Measurements from ENCODE around the gene CLRN2. TPM values are rescaled to one million over a fixed set of nuclear protein-coding genes. Genes with fewer than 3 reads are reported as not detected.

The CLRN2 gene
- total RNA-seq, 2 experiments from 2014 or later = not detected

DNA sequence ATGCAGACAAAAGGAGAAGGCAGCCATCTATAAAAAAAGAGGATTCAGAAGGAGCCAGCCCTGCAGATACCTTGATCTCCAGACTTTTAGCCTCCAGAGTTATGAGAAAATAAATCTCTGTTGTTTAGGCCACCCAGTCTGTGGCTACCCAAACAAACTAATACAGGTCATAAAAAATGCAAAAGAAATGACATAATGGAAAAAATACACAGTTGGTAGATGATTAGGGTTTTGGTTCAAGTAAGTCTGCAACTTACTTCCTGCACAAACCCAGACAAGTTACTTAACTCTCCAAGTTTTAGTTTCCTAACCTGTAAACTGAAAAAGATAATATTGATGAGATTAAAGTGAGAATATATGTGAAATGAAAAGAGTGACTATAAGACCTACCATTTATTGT lies 14.4 kb upstream of the CLRN2 start:
- Histone ChIP-seq H3K79me2 (ENCODE audit: insufficient read depth, low read depth, low read length) (no peaks in the 10 kb centered on the region), H2AFZ (ENCODE audit: low read length) (no peak overlapping the region), H3K4me2 (ENCODE audit: low read length) (no peak overlapping the region), H4K20me1 (ENCODE audit: insufficient read depth, low read length) (no peaks in the 10 kb centered on the region), H3K27ac (ENCODE audit: low read depth, low read length, poor library complexity, severe bottlenecking) (no peak overlapping the region), H3K9me2 (ENCODE audit: insufficient read depth, low read length) (no peaks in the 10 kb centered on the region), H3K4me1 (ENCODE audit: insufficient read depth, low read length, poor library complexity, severe bottlenecking) (no peaks in the 10 kb centered on the region), H3K4me3 (ENCODE audit: low read depth, low read length, poor library complexity, severe bottlenecking) (no peak overlapping the region), H3K9me3 (ENCODE audit: low read length) (no peaks in the 10 kb centered on the region), H3K36me3 (ENCODE audit: insufficient read depth, low read length) (0 out of 2 replicates have a peak, but pooled peaks cover 4% of the 10 kb centered on the region)
- POLR2A ChIA-PET = no interaction called here
- CTCF ChIA-PET (ENCODE audit: unreplicated experiment) = no interaction called here
- DNase-seq (ENCODE audit: low spot score) = no peak
- no TSS peak for BruUV-seq (replicated peaks)
- intact Hi-C loops (cut with micrococcal nuclease; ENCODE audit: unreplicated experiment) = no loop called here
- TF ChIP-seq EZH2phosphoT487 (IDR thresholded peaks at IDR 0.05; ENCODE audit: borderline replicate concordance, low read depth, low read length) = no peak
- TF ChIP-seq, protein P1, sequence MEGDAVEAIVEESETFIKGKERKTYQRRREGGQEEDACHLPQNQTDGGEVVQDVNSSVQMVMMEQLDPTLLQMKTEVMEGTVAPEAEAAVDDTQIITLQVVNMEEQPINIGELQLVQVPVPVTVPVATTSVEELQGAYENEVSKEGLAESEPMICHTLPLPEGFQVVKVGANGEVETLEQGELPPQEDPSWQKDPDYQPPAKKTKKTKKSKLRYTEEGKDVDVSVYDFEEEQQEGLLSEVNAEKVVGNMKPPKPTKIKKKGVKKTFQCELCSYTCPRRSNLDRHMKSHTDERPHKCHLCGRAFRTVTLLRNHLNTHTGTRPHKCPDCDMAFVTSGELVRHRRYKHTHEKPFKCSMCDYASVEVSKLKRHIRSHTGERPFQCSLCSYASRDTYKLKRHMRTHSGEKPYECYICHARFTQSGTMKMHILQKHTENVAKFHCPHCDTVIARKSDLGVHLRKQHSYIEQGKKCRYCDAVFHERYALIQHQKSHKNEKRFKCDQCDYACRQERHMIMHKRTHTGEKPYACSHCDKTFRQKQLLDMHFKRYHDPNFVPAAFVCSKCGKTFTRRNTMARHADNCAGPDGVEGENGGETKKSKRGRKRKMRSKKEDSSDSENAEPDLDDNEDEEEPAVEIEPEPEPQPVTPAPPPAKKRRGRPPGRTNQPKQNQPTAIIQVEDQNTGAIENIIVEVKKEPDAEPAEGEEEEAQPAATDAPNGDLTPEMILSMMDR (conservative IDR thresholded peaks at IDR 0.05; ENCODE audit: low read length) = no peak

DNA sequence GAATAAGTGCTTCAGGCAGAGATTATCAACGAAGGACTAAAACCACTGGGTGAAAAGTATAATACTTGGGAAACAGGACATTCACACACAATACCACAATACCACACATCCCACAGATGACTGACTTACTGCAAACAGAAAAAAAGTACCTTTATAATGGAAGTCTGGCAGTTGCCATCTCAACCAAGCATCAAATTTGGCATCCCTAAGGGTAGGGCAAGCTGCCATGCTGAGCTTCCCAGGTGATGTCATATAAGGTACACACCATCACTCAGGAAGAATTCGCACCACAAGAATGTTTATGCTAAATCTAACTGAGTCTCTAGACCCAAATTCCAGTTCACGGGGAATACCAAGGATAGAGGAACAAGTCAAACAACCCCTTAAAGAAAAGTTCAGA lies 12.2 kb upstream of the CLRN2 start:
- intact Hi-C loops (cut with micrococcal nuclease; ENCODE audit: unreplicated experiment) = no loop called here
- POLR2A ChIA-PET = no interaction called here

DNA sequence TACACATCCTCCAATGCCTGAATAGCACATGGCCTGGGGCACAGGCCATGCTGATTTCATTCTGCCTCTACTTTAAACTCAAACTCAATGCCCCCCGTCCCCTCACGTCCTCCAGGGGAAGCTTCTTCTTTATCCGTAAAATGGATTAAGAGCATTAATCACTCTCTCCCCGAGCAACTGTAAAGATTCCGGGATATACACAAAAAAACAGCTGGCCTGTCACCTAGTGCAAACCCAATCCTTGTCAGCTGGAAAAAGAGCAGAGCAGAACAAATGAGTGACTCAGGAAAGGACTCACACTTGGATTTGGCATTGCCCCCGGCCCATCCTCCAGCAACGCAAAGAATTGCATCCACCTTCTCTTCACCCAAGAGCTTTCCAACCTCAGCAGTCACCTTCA lies 10.9 kb upstream of the CLRN2 start:
- H3K79me2 ChIP-seq (ENCODE audit: insufficient read depth, low read depth, low read length) = no peaks in the 10 kb centered on the region
- H3K27ac ChIP-seq (ENCODE audit: low read depth, low read length, poor library complexity, severe bottlenecking) = no peak overlapping the region
- no peaks in the 10 kb centered on the region for H4K20me1 ChIP-seq (ENCODE audit: insufficient read depth, low read length)
- H2AFZ ChIP-seq (ENCODE audit: low read length) = no peak overlapping the region
- DNase-seq (ENCODE audit: low spot score) = no peak
- intact Hi-C loops (cut with micrococcal nuclease; ENCODE audit: unreplicated experiment) = no loop called here
- no TSS peak for BruUV-seq (replicated peaks)
- no peak overlapping the region for H3K4me3 ChIP-seq (ENCODE audit: low read depth, low read length, poor library complexity, severe bottlenecking)
- no peaks in the 10 kb centered on the region for H3K4me1 ChIP-seq (ENCODE audit: insufficient read depth, low read length, poor library complexity, severe bottlenecking)
- CTCF ChIA-PET (ENCODE audit: unreplicated experiment) = interaction anchor here (0.6 kb wide), 1 partner anchor 110 kb away, joined by 3 read pairs; the partner anchor contains the start of gene MED28
- H3K36me3 ChIP-seq (ENCODE audit: insufficient read depth, low read length) = 0 out of 2 replicates have a peak, but pooled peaks cover 4% of the 10 kb centered on the region
- H3K9me2 ChIP-seq (ENCODE audit: insufficient read depth, low read length) = no peaks in the 10 kb centered on the region
- POLR2A ChIA-PET = interaction anchor here (0.5 to 0.6 kb wide), 2 partner anchors 28 to 245 kb away, joined by 3 read pairs; no protein-coding TSS in a partner anchor
- TF ChIP-seq, protein P1 (conservative IDR thresholded peaks at IDR 0.05; ENCODE audit: low read length) = no peak
- TF ChIP-seq EZH2phosphoT487 (IDR thresholded peaks at IDR 0.05; ENCODE audit: borderline replicate concordance, low read depth, low read length) = no peak
- no peak overlapping the region for H3K4me2 ChIP-seq (ENCODE audit: low read length)
- H3K9me3 ChIP-seq (ENCODE audit: low read length) = no peaks in the 10 kb centered on the region

More for the DNA sequence above, 12.2 kb upstream of the CLRN2 start:
- no peak for DNase-seq (ENCODE audit: low spot score)
- Histone ChIP-seq H3K27ac (ENCODE audit: low read depth, low read length, poor library complexity, severe bottlenecking) (no peak overlapping the region), H3K9me2 (ENCODE audit: insufficient read depth, low read length) (no peaks in the 10 kb centered on the region), H2AFZ (ENCODE audit: low read length) (no peak overlapping the region), H3K4me1 (ENCODE audit: insufficient read depth, low read length, poor library complexity, severe bottlenecking) (no peaks in the 10 kb centered on the region), H3K9me3 (ENCODE audit: low read length) (no peaks in the 10 kb centered on the region), H3K36me3 (ENCODE audit: insufficient read depth, low read length) (0 out of 2 replicates have a peak, but pooled peaks cover 4% of the 10 kb centered on the region), H3K4me3 (ENCODE audit: low read depth, low read length, poor library complexity, severe bottlenecking) (no peak overlapping the region), H3K4me2 (ENCODE audit: low read length) (no peak overlapping the region), H3K79me2 (ENCODE audit: insufficient read depth, low read depth, low read length) (no peaks in the 10 kb centered on the region), H4K20me1 (ENCODE audit: insufficient read depth, low read length) (no peaks in the 10 kb centered on the region)
- TF ChIP-seq, protein P1 (conservative IDR thresholded peaks at IDR 0.05; ENCODE audit: low read length) = no peak
- no peak for TF ChIP-seq EZH2phosphoT487 (IDR thresholded peaks at IDR 0.05; ENCODE audit: borderline replicate concordance, low read depth, low read length)
- CTCF ChIA-PET (ENCODE audit: unreplicated experiment) = no interaction called here
- no TSS peak for BruUV-seq (replicated peaks)
